Measurements from ENCODE around the gene ZNF79. TPM values are rescaled to one million over a fixed set of nuclear protein-coding genes. Genes with fewer than 3 reads are reported as not detected.

Gene ZNF79
- total RNA-seq, 1 donor from 2014 or later = 9.5 TPM

DNA sequence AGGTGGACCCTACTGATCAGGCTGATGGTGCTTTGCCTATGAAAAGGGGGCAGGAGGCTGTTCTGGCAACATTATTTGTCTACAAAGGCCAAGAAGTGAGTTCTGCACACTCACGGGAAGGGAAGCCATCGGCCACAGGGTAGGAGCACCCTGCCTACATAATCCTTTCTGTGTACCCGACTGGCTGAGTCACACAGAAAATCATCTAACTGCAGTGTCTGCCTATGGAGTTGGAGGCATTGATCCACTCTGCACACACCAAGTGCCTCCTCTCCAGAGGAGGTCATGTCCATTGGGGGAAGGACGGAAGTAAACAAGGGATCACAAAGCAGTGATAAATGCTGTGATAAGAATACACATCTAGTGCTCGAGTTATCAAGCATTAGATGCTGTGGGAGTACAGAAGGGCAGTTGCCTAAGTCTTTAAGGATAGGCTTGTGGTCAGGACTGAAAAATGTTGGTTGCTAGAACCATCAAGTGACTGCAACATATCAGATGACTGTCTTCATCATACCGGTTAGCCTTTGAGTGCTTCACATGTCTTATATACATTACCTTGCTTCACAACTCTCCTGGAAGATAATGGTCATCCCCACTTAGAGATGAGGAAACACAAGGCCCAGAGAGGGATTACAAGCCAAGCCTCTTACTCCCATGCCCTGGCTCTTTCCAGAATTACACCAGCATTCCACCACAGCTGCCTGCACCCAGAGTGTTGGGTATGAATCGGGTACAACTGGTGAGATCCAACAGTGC is 28.5 kb upstream of the ZNF79 start:
- H3K4me3 ChIP-seq = peak overlapping the region; percentile 79
- H3K4me1 ChIP-seq = peaks cover 22% of the 10 kb centered on the region
- intact Hi-C loops (cut with DNase I) = no loop called here
- peak overlapping the region; percentile 39 for H3K27ac ChIP-seq
- no peak for ATAC-seq
- no peaks in the 10 kb centered on the region for H3K9me3 ChIP-seq
- no peaks in the 10 kb centered on the region for H3K27me3 ChIP-seq (ENCODE audit: low read depth)
- TF ChIP-seq, protein P1, sequence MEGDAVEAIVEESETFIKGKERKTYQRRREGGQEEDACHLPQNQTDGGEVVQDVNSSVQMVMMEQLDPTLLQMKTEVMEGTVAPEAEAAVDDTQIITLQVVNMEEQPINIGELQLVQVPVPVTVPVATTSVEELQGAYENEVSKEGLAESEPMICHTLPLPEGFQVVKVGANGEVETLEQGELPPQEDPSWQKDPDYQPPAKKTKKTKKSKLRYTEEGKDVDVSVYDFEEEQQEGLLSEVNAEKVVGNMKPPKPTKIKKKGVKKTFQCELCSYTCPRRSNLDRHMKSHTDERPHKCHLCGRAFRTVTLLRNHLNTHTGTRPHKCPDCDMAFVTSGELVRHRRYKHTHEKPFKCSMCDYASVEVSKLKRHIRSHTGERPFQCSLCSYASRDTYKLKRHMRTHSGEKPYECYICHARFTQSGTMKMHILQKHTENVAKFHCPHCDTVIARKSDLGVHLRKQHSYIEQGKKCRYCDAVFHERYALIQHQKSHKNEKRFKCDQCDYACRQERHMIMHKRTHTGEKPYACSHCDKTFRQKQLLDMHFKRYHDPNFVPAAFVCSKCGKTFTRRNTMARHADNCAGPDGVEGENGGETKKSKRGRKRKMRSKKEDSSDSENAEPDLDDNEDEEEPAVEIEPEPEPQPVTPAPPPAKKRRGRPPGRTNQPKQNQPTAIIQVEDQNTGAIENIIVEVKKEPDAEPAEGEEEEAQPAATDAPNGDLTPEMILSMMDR (IDR thresholded peaks at IDR 0.05) = no peak
- no peak for DNase-seq
- peaks cover 5% of the 10 kb centered on the region for H3K36me3 ChIP-seq

DNA sequence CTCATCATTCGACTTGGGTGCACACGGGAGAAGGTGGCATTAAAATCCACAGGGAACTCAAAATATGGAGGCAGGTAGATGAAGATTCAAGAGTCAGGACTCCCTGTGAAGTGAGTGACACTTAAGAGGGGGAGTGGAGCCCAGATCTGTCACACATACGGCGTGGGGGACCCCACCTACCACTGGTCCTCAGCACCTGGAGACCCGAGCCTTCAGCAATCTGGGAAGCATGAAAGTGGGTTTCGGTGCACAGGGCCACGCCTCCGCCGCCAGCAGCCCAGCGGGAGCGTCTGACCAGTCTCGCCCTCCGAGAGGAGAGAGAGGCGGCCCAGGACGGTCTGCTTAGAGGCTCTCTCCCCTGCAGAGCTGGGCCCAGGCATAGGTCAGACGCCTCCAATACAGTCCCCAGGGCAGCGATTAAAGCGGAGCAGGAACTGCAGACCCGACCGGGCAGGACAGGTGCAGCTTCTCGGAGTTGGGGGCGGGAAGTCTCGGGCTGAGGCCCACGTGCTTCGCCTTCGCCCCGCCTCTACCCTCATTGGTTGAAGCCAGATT is 27.9 kb upstream of the ZNF79 start:
- peak in 1 of 2 donors; percentile 28 for ATAC-seq
- TF ChIP-seq, protein P1 (IDR thresholded peaks at IDR 0.05) = no peak

DNA sequence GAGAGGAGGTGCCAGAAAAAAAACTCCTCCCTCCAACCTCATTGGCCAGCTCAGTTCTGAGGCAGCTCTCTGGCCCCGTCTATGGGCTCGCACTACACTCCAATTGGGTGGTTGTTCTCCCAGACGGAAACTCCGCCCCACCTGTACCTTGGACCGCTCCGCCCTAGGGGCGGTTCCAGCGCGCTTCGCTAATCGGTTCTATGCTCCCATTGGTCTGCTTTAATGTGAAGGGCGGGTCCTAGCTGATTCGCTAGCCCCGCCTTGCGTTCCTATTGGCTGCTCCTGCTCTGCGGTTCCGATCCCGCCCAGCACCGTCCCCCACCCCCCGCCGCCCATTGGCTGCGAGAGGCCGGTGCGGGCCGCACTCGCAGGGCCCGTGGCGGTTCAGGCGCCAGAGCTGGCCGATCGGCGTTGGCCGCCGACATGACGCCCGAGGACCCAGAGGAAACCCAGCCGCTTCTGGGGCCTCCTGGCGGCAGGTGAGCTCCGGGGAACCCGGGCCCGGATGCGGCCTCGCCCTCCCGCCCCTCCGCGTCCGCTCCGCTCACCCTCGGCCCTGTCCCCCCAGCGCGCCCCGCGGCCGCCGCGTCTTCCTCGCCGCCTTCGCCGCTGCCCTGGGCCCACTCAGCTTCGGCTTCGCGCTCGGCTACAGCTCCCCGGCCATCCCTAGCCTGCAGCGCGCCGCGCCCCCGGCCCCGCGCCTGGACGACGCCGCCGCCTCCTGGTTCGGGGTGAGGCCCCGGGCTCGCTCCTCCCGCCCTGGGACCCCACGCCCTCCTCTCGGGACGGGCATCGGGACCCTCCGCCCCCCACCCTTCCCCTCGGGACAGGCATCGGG is 27.2 kb upstream of the ZNF79 start, which contains the start of gene SLC2A8:
Gene SLC2A8 (plus strand): TSS at position 362 of the 838 bp plus-strand sequence. CDS start 62 bp downstream, at position 424.
- Histone ChIP-seq H3K4me1 (peaks cover 22% of the 10 kb centered on the region), H3K27ac (peak within 1 kb of the TSS; percentile 86), H3K9me3 (no peaks in the 10 kb centered on the region), H3K36me3 (peaks cover 14% of the 10 kb centered on the region), H3K4me3 (peak within 1 kb of the TSS; percentile 79), H3K27me3 (ENCODE audit: low read depth) (no peaks in the 10 kb centered on the region)
- ATAC-seq (peak; percentile 97 to 98), DNase-seq (peak; percentile 98)
- intact Hi-C loops (cut with DNase I) = no loop called here
- TF ChIP-seq, protein P1 (IDR thresholded peaks at IDR 0.05) = peak; percentile 23

More for the DNA sequence above, 27.9 kb upstream of the ZNF79 start:
- H3K9me3 ChIP-seq = no peaks in the 10 kb centered on the region
- H3K27ac ChIP-seq = peak overlapping the region; percentile 39
- DNase-seq = no peak
- intact Hi-C loops (cut with DNase I) = no loop called here
- peaks cover 22% of the 10 kb centered on the region for H3K4me1 ChIP-seq
- no peaks in the 10 kb centered on the region for H3K27me3 ChIP-seq (ENCODE audit: low read depth)
- H3K36me3 ChIP-seq = peaks cover 12% of the 10 kb centered on the region
- H3K4me3 ChIP-seq = peak overlapping the region; percentile 79

DNA sequence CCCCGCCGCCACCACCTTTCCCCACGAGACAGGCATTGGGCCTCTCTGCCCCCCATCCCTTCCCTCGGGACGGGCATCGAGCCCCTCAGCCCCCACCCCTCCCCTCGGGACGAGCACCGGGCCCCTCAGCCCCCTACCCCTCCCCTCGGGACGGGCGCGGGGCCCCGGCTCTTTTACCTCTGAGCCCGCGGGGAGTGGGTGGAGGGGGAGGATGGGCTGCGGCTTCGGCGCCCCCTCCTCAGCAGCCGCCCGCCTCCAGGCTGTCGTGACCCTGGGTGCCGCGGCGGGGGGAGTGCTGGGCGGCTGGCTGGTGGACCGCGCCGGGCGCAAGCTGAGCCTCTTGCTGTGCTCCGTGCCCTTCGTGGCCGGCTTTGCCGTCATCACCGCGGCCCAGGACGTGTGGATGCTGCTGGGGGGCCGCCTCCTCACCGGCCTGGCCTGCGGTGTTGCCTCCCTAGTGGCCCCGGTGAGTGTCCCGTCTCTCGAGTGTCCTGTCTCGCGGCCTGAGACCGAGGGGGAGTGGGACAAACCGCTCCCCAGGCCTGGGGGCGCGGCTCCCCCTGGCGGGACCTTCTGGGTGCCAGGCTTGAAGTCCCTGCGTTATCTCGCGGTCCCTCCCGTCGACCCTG is 26.4 kb upstream of the ZNF79 start:
- H3K36me3 ChIP-seq = peaks cover 14% of the 10 kb centered on the region
- H3K4me3 ChIP-seq = peak overlapping the region; percentile 79
- no peaks in the 10 kb centered on the region for H3K9me3 ChIP-seq
- no peaks in the 10 kb centered on the region for H3K27me3 ChIP-seq (ENCODE audit: low read depth)
- H3K4me1 ChIP-seq = peaks cover 22% of the 10 kb centered on the region
- TF ChIP-seq, protein P1 (IDR thresholded peaks at IDR 0.05) = peak; percentile 55
- intact Hi-C loops (cut with DNase I) = no loop called here
- peak overlapping the region; percentile 86 for H3K27ac ChIP-seq
- DNase-seq = peak; percentile 70
- peak; percentile 7 to 15 for ATAC-seq

DNA sequence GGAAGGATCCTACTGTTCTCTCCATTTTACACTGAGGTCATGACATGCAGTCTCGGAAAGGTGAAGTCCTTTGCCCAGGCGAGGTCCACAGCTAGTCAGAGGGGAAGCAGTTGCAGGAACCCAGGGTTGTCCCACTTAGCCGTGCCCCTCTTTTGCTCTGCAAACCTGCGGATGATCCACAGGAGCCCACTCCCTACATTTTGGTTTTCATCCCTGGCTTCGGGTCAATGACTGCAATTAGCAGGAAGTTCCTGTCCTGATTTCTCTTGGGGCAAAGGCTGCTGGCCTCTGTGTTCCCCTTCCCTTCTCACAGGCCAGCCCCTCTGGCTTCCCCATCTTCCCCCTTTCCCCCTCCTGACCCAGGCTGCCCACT is 25.9 kb upstream of the ZNF79 start:
- Histone ChIP-seq H3K27ac (no peak overlapping the region), H3K27me3 (ENCODE audit: low read depth) (no peaks in the 10 kb centered on the region), H3K36me3 (peaks cover 14% of the 10 kb centered on the region), H3K4me1 (peaks cover 22% of the 10 kb centered on the region), H3K4me3 (peak overlapping the region; percentile 79), H3K9me3 (no peaks in the 10 kb centered on the region)
- ATAC-seq (no peak), DNase-seq (no peak)
- TF ChIP-seq, protein P1 (IDR thresholded peaks at IDR 0.05) = no peak
- intact Hi-C loops (cut with DNase I) = no loop called here

Measured in lower lobe of right lung (tissue), 2 donors.